Stimulated activated CD4-positive, alpha-beta T cell treated with anti-CD3 and anti-CD28 coated beads, Interleukin-12 subunit alpha, Interleukin-12 subunit beta, amount 100 ng/mL, for 48 hours (primary cell): Measurements from ENCODE around the gene USP33.
A peak's percentile ranks its signal among the peaks of the same experiment; 100 is the strongest.
"Not testable (repeated sequence)": the region's sequence is repeated elsewhere in the genome, so short reads cannot be mapped to it uniquely, and the experiment has no call there.

Experiments used
- DNase-seq, 3 donors: peaks; one replicate each; pipeline ENCODE4 v3.0.0-alpha.2; 2020; ENCODE audit warnings: low read depth in 2 of 3, low spot score in 1 of 3

Gene USP33

GRCh38 chr1:77759071-77760028 lies at the start of gene USP33:
USP33 (minus strand) TSS chr1:77759852; CDS start chr1:77741697, 18,155 bp downstream.
- DNase-seq: peak; percentile 73 to 89 (median 84)

- DNase-seq: no peak
Measured at GRCh38 chr1:77803371-77803770, 43.7 kb upstream of the USP33 start.

GRCh38 chr1:77802026-77802425 lies 42.4 kb upstream of the USP33 start:
- no peak for DNase-seq

- no peak for DNase-seq
Measured at GRCh38 chr1:77797991-77798390, 38.3 kb upstream of the USP33 start.

- no peak for DNase-seq
Measured at GRCh38 chr1:77796695-77797405, 37.2 kb upstream of the USP33 start.

GRCh38 chr1:77794550-77794949 lies 34.9 kb upstream of the USP33 start:
- DNase-seq: no peak

GRCh38 chr1:77786093-77786741 lies 26.6 kb upstream of the USP33 start:
- DNase-seq: not testable (repeated sequence)

GRCh38 chr1:77783141-77783540 lies 23.5 kb upstream of the USP33 start:
- no peak for DNase-seq

GRCh38 chr1:77781683-77782082 lies 22.0 kb upstream of the USP33 start:
- no peak for DNase-seq

- peak; percentile 73 to 84 (median 77) for DNase-seq
Measured at GRCh38 chr1:77779529-77780281, 20.1 kb upstream of the USP33 start, which contains the start of gene MIGA1. MIGA1 (plus strand) TSS chr1:77779649; CDS start chr1:77783253, 3,604 bp downstream.

- DNase-seq: no peak
Measured at GRCh38 chr1:77776007-77776700, 16.5 kb upstream of the USP33 start.

GRCh38 chr1:77768006-77768405 lies 8.4 kb upstream of the USP33 start:
- no peak for DNase-seq

GRCh38 chr1:77762072-77762476 lies 2.4 kb upstream of the USP33 start:
- no peak for DNase-seq

- no peak for DNase-seq
Measured at GRCh38 chr1:77757603-77758002, 2.0 kb downstream of the USP33 start.

- no peak for DNase-seq
Measured at GRCh38 chr1:77757066-77757584, 2.5 kb downstream of the USP33 start.

- no peak for DNase-seq
Measured at GRCh38 chr1:77756052-77756754, 3.4 kb downstream of the USP33 start.

- DNase-seq: not testable (repeated sequence)
Measured at GRCh38 chr1:77749489-77749888, 10.2 kb downstream of the USP33 start.

- DNase-seq: no peak
Measured at GRCh38 chr1:77744576-77744975, 15.1 kb downstream of the USP33 start.

GRCh38 chr1:77742011-77742555 lies 17.6 kb downstream of the USP33 start:
- no peak for DNase-seq
